HG03095 (cell line): ENCODE measurements around the gene TNIK.
"Not testable (repeated sequence)": the region's sequence is repeated elsewhere in the genome, so short reads cannot be mapped to it uniquely, and the experiment has no call there.

Source experiments
- ATAC-seq: cut with Tn5 transposase; IDR thresholded peaks from one replicate; pipeline ENCODE4 v1.9.1; 2021; ENCODE audit warnings: moderate library complexity; ENCODE audit not compliant: unreplicated experiment

TNIK gene

DNA sequence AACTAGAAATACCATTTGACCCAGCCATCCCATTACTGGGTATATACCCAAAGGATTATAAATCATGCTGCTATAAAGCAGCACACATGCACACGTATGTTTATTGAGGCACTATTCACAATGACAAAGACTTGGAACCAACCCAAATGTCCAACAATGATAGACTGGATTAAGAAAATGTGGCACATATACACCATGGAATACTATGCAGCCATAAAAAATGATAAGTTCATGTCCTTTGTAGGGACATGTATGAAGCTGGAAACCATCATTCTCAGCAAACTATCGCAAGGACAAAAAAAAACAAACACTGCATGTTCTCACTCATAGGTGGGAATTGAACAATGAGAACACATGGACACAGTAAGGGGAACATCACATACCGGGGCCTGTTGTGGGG, 340.8 kb downstream of the TNIK start:
- not testable (repeated sequence) for ATAC-seq

DNA sequence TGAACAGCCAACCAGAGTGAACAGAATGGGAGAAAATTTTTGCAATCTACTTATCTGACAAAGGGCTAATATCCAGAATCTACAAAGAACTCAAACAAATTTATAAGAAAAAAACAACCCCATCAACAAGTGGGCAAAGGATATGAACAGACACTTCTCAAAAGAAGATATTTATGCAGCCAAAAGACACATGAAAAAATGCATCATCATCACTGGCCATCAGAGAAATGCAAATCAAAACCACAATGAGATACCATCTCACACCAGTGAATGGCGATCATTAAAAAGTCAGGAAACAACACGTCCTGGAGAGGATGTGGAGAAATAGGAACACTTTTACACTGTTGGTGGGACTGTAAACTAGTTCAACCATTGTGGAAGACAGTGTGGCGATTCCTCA, 341.2 kb downstream of the TNIK start:
- ATAC-seq: not testable (repeated sequence)

DNA sequence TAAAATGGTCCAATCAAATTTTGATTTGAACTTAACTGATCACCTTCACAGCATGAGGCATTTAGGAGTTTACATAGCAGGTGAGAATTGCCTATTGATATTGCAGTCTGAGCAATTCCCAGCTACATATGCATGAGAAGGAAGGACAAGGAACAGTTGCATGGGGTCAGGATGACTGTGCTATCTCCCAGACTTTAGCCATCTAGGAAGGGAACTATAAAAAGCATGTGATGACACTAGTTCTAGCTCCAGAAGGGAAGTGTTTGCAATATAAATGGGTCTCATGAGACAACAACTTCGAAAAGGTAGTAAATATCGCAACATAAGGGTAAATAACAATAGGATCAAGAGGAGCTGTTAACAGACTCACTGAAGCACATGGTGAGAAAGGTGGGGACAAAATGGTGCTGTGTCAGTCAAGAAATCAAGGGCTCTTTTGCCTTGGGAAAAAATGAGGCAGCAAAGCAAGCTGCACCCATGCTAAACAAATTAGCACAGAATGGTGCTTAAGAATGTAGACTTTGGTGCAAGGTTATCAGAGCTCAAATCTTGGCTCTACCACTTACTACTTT, 343.3 kb downstream of the TNIK start:
- no peak for ATAC-seq

DNA sequence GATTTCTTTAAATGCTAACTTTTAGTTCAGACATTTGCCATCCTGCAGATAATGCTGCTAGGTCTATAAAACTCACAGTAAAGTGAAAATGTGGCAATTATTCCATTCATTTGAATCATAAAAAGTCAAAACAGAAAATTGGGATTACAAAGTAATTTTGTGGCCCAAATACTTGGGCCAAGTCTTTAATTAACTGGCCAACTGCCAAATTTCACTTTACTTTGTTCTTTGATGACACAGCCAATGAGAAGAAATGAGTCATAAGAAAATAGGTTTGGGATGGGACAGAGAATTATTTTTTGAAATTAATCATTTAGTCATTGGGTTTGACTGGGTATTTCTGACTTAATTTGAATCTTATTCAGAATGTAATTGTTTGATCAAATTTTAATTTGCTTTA, 343.8 kb downstream of the TNIK start:
- no peak for ATAC-seq

DNA sequence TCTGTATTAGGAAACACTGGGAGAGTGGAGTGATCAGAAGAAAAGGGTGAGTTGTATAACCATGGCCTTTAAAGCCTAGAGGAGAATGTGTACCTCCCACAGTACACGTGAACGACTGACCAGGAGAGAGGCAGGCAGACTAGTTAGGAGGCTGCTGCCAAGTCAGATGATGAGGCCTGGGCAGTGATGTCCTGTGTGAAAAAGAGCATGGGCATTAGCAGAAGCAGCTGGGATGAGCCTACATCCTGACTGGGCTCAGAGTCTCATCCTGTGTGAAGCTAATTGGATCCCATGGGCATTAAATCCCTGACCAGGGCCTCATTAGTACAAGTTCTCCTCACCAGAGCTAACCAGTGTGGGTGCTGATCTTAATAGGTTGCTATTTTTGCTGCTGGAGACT, 344.5 kb downstream of the TNIK start:
- ATAC-seq: no peak

DNA sequence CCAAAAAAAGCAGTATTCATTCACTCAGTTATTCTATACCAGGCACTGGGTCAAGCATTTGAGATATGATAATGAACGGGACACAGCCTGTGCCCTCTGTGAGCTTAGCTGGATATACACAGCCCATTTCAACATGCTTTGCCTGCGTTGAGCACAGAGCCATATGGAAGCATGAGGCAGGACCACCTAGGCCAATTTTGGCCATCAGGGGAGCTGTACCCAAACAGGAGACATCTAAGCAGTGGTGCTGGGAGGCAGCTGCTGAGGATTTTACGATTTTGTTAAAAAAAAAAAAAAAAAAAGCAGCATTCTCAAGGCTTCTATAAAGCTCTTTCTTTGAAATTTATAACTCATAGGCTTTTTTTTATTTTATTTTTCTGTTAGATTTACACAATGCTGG, 346.5 kb downstream of the TNIK start:
- no peak for ATAC-seq

DNA sequence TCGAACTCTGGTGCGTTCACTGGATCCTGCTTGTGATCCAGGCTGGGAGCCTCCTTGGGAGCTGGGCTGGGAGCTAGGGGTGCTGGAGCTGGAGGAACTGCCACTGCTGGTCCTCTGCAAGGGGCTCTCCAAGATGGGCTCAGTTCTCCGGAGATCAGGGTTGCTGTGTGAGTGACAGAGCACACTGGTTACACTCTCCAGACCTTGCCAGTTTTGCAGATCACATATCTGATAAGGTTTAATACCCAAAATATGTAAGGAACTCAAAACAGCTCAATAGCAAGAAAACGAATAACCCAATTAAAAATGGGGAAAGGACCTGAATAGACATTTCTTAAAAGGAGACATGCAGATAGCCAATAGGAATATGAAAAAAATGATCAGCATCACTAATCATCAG, 349.5 kb downstream of the TNIK start:
- no peak for ATAC-seq

DNA sequence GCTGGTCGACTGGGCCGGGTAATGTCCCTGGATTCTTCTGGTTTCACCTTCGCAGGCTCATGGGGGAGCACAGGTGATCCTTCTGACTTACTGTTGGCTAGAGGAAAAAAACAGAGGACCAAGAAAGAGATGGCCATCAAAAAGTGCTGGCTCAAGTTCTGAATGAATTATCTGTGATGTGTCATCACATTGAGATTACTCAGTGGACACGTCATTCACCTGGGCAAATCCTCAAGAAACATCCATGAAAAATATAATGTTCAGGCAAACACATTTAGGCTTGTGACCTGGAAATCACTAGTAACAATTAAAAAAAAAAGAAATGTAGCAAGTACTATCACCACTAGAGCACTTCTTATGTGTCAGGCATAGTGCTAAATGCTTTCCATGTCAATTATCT, 352.1 kb downstream of the TNIK start:
- ATAC-seq: no peak

DNA sequence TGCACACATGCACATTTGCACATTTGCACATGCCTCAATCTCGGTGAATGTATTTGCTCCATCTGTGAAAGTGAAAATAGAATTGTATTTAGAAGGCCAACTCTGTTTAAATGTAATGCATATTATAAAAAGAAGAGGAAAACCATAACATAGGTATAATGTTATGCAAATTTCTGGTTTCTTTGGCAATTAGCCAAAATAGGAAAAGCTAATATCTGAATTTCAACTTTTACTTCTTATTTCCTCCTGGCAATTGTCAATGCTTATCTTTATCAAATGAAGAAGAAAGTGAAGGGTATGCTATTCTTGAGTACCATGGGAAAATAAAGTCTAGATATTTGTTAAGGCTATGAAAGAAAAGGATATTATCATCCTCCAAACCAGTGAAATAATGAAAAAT, 357.0 kb downstream of the TNIK start:
- ATAC-seq: no peak

DNA sequence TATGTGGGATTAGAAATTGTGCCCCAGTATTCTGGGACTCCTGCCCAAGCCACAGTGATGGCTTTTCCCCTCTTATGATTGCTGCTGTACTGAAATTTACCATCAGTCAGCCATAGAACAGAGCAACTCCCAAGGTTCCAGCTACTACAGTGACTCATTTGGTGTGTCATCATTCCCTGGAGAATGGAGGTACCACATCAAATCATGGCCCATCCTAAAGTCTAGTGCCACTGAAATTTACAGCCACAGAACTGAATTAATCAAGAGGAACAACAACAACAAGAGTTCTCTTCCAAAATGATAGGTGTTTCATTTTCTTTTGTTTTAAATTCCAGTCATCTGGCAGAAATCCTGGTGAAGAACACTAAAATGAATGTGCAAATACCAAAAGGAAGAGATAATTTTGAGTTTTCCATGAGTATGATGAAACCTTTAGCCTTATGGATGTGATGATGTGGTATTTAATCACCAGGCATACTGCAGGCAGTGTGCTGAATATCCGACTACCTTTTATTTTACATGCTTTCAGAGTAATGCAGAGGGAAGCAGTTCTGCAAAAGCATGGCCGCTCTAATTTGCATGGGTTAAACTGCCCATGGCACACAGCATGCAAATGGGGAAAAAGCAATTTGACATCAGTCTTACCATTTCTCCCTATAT, 358.1 kb downstream of the TNIK start:
- ATAC-seq: no peak

DNA sequence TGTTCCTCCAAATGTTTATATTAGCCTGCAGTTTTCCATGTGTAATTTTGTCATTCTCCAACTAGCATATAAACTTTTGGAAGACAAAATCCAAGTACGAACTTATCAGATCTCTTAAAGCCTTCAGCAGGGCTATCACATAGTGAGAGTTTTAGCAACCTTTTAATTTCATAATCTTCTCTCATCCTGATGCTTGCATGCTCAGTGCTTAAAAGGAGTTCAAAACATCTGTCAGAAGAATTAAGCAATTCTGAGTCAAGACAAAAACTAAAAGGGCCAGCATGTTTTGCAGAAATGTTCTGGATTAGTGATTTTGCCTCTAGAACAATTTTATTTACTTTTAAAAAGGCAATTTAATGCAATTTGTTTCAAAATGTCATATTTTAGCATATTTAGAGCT, 360.3 kb downstream of the TNIK start:
- no peak for ATAC-seq

DNA sequence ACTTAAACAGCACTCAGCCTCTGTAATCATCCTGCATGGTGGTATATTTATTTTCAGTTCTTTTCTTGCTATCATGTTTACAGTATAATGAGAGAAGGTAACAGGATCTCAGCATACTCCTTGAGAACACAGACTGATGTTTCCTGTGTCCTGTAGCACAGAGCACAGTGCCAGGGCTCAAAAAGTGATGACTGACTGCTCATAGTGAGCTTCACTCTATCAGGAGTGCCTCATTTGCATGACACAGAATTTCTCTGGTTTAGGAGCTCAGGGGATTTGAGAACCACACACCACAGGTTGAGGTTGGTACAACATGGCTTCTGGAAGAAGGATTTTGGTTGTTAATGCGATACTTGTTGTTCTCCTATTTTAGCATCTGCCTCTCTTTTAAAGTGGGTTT, 365.1 kb downstream of the TNIK start:
- ATAC-seq: peak; percentile 77

DNA sequence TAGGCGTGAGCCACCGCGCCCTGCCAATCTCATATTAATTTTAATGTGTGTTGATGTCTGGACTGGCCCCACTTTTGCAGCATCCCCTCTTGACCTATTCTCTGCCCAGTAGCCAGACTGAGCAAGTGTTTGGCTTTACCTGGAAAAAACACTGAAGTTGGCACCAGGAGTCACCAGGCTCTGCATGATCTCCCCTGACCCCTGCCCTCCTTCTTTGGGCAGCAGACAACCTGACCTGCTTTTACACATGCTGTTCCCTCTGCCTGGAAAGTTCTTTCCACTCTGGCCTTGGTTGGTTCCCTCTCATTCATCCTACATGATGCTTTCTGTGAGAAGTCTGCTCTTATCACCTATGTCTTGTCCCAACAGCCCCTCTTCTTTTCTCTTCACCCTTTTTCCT, 365.8 kb downstream of the TNIK start:
- ATAC-seq: no peak

DNA sequence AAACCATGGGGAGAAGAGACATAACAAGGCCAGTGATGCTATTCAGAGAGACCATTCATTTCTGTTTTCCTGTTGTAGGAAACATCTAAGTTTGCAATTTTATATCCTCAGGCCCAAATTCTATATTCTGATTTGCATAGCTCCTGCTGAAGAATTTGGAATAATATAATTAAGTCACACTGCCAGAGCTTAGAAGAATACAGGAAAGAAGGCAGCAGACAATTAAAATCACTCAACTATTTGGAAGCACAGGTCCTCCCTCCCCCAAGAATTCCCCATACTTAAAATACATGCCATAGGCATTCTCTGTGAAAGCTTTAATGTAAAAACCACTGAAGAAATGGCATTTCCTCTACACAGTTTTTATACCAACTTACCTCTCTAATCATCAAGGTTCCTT, 366.7 kb downstream of the TNIK start:
- ATAC-seq: no peak

DNA sequence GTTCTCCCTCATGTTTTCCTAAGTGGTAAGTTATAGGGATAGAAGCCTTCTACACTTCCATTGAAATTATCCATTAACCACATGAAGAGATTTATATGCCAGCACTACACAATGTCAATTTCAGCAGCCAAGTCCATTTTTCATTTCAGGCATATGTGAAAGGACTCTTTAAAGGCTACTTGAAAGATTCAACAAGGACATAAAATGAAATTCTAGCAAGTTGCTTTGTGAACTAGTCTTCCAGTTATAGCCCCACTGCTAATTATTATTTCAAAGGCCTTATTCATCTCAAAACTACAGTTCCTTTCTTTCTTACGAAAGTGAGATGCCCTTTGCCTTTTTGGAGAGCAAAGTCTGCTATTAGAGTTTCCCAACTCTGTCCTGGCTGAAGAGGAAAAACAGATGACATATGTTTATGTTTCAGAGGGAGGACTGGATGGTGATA, 367.7 kb downstream of the TNIK start:
- no peak for ATAC-seq

DNA sequence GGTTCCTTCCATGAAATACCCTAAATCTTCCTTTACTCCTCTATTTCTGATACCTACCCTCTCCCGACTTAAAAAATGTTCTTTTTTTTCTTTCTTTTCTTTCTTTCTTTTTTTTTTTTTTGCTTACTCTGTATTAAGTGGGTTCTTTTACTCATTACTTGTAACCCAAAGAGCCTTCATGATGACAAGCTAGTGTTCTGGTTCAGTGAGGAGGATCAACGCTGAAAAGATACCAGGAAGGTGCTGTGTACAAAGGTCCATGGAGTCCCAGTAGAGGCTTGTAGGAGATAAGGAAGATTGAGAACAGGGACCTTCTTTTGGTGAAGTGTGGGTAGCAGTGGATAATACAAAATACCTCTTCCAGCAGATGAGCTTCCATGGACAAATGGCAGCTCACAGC, 369.9 kb downstream of the TNIK start:
- no peak for ATAC-seq

DNA sequence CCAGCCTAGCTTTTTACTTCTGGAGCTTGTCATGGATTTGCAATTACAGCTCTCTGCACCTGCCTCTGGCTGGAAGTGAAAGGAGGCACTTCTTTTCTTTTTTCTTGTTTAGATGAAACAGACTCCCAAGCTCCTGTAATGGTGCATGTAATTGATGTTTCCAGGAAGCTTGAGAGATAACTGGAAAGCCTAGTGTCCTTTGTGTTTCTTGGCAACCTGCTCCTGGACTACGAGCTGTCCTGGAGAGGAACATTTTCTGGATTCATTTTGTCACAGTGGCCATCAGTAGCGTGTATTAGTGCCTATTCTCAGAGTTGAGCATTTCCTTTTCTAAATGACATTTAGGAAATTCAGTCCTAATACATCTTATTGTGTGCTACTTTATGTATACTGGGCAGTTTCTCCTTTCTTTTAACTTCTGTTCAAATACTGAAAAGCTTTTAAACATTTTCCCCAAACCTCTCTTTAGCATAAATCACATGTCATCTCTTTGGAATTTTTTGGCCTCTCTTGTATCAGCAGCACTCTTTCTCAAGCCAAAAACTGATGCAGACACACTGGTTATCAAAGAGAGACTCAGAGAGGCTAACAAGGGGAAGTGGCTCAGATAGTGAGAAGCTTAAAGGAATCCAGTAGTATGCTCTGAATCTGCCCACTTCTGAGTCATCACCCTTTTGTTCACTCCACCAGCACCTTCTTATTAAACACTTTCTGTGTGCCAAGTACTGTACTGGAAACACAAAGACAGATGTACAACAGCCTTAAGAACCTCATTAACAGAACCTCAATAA, 371.0 kb downstream of the TNIK start:
- no peak for ATAC-seq

DNA sequence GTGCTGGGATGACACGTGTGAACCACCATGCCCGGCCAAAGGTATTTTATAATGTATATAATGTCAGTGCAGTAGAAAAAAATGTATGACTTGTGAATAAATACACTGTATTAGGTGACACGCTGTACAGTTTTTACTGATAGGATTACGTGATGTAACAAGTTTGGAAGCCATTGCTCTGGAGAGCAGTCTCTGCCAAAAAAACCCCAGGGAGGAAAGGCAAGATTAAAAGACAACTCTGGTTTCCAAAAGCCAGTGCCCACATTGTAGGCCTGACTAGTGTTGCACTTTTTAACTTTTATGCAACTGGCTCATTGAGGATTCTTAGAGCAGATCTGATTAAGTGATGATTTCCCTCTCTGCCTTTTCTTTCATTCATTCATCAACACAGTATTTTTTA, 371.7 kb downstream of the TNIK start:
- no peak for ATAC-seq

DNA sequence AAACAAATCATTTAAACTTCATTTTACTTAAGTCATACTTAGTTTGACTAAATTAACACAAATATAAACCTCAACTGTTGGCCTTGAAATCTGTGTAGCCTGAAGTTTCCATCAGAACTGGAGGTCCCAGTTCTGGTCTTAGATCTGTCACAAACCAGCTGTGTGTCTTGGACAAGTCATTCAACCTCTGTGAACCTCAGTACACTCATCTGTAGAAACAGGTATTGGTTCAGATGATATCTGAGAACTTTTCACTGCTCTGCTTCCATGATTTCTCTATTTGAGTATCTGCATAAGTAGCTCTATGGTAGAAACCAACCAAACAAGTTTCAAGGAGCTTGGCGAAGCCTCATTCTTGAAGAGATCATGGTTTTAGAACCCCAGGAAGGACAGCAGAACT, 373.3 kb downstream of the TNIK start:
- ATAC-seq: no peak

DNA sequence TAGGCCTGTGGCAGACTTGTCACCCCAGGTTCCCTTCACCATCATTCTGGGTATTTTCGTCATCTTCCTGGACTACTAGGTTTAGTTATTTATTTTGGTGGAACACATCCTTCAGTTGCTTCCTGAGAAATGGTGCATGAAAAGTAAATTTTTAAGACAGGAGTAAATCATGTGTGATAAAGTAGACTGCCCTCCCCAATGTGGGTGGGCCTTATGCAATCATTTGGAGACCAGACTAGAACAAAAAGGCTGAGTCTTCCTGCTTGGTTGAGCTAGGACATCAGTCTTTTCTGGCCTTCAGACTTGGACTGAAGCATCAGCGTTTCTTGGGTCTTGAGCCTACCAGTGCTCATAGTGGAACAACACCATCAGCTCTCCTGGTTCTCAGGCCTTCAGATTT, 382.9 kb downstream of the TNIK start:
- no peak for ATAC-seq

DNA sequence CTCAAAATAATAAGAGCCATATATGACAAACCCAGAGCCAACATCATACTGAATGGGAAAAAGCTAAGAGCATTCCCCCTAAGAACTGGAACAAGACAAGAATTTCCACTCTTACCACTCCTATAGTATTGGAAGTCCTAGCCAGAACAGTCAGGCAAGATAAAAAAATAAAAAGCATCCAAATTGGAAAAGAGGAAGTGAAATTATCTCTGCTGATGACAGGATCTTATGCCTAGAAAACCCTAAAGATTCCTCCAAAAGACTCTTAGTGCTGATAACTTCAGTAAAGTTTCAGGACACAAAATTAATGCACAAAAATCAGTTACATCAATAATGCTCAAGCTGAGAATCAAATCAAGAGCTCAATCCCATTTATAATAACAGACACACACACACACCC, 387.8 kb downstream of the TNIK start:
- ATAC-seq: no peak

DNA sequence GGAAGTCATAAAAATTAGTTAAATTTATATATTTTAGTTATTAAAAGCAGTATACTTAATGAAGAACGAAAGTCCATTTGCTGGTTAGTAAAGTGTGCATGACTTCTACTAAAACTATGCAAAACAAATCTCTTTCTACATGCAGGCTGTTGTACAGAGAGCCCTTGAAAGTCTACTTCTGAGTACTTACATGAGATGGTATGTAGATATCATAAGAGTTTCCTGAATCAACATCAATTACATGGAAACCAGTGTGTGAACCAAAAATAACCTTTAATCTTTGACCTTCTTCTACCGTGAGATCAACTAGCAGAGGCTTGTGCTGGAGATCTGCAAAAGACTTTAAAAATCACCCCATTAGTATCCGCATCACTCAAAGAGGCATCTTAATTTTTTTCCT, 391.5 kb downstream of the TNIK start:
- ATAC-seq: no peak
